CD14-positive monocyte (primary cell): ENCODE measurements around the gene BMX. TPM values are rescaled to one million over a fixed set of nuclear protein-coding genes. Genes with fewer than 3 reads are reported as not detected.

Source experiments
- DNase-seq, 3 donors: peaks; one replicate each; pipeline ENCODE4 v3.0.0-alpha.2; 2011 to 2022
- H2AFZ ChIP-seq: 2 replicates; pipeline ENCODE4 v1.6.0; 2012; ENCODE audit warnings: mild to moderate bottlenecking, low read depth, low read length, inconsistent platforms; ENCODE audit not compliant: insufficient read depth, poor library complexity, severe bottlenecking
- H3K27ac ChIP-seq, 2 donors: 1 replicate in 1 of 2; 2 replicates in 1 of 2; pipeline ENCODE4 v1.5.1; 2012 to 2013; ENCODE audit warnings: low read length in 2 of 2, control low read depth in 1 of 2, inconsistent platforms in 1 of 2, low read depth in 1 of 2, mild to moderate bottlenecking in 1 of 2
- H3K27me3 ChIP-seq, 2 donors: one replicate each; pipeline versions ENCODE4 v1.6.0 to v1.6.1; 2011 to 2013; ENCODE audit warnings: low read length in 2 of 2; ENCODE audit not compliant: control insufficient read depth in 2 of 2, insufficient read depth in 2 of 2
- H3K36me3 ChIP-seq, 2 donors: replicated peaks in 1 of 2; 1 replicate in 1 of 2; 2 replicates in 1 of 2; pipeline versions ENCODE4 v1.5.1 to v1.6.1; 2012 to 2013; ENCODE audit warnings: low read length in 2 of 2, control low read depth in 1 of 2, inconsistent platforms in 1 of 2, mild to moderate bottlenecking in 1 of 2; ENCODE audit not compliant: insufficient read depth in 2 of 2, control insufficient read depth in 1 of 2
- H3K4me1 ChIP-seq, 2 donors: 1 replicate in 1 of 2; 2 replicates in 1 of 2; pipeline versions ENCODE4 v1.5.1 to v1.6.1; 2012 to 2013; ENCODE audit warnings: low read length in 2 of 2, control low read depth in 1 of 2, inconsistent platforms in 1 of 2, mild to moderate bottlenecking in 1 of 2, moderate library complexity in 1 of 2; ENCODE audit not compliant: insufficient read depth in 2 of 2, control insufficient read depth in 1 of 2
- H3K4me2 ChIP-seq: replicated peaks from 2 replicates; pipeline ENCODE3; 2012; ENCODE audit warnings: low read length, moderate library complexity, mild to moderate bottlenecking; ENCODE audit not compliant: poor library complexity, severe bottlenecking; ENCODE audit errors: extremely low read depth
- H3K4me3 ChIP-seq, 3 experiments: fragments of 200-600 bp in 1 of 3; sonication (generic) in 1 of 3; replicated peaks in 1 of 3; 1 replicate in 2 of 3; 2 replicates in 1 of 3; pipeline ENCODE4 v1.5.1; 2011 to 2013; ENCODE audit warnings: low read length in 3 of 3, mild to moderate bottlenecking in 3 of 3, control low read depth in 2 of 3, low read depth in 2 of 3, inconsistent platforms in 1 of 3, moderate library complexity in 1 of 3
- H3K79me2 ChIP-seq: 2 replicates; pipeline ENCODE4 v1.6.0; 2012; ENCODE audit warnings: mild to moderate bottlenecking, control low read depth, inconsistent platforms, low read length, moderate library complexity; ENCODE audit not compliant: insufficient read depth
- H3K9ac ChIP-seq: 2 replicates; pipeline ENCODE4 v1.6.0; 2017; ENCODE audit warnings: low read length, mild to moderate bottlenecking; ENCODE audit not compliant: insufficient read depth, poor library complexity, severe bottlenecking
- H3K9me3 ChIP-seq, 2 donors: replicated peaks in 1 of 2; 1 replicate in 1 of 2; 2 replicates in 1 of 2; pipeline versions ENCODE4 v1.5.1 to v1.6.1; 2012 to 2013; ENCODE audit warnings: low read length in 2 of 2, control low read depth in 1 of 2; ENCODE audit not compliant: control insufficient read depth in 1 of 2, insufficient read depth in 1 of 2
- H4K20me1 ChIP-seq: 2 replicates; pipeline ENCODE4 v1.6.0; 2012; ENCODE audit warnings: mild to moderate bottlenecking, low read length, control low read depth, moderate library complexity; ENCODE audit not compliant: insufficient read depth
- H3K27ac Mint-ChIP-seq, 7 donors: one replicate each; pipeline ENCODE4 v1.8.0; 2020; ENCODE audit warnings: mild to moderate bottlenecking in 7 of 7, mixed read lengths in 7 of 7, moderate library complexity in 6 of 7, inconsistent platforms in 2 of 7
- H3K27me3 Mint-ChIP-seq, 3 donors: one replicate each; pipeline ENCODE4 v1.8.0; 2021 to 2022; ENCODE audit warnings: low read depth in 3 of 3, mild to moderate bottlenecking in 3 of 3, mixed read lengths in 3 of 3, moderate library complexity in 3 of 3, inconsistent platforms in 1 of 3
- H3K36me3 Mint-ChIP-seq, 2 donors: one replicate each; pipeline ENCODE4 v1.8.0; 2020; ENCODE audit warnings: mixed read lengths in 2 of 2, inconsistent platforms in 1 of 2, mild to moderate bottlenecking in 1 of 2
- H3K4me1 Mint-ChIP-seq: one replicate; pipeline ENCODE4 v1.8.0; 2020; ENCODE audit warnings: mild to moderate bottlenecking, mixed read lengths
- H3K4me3 Mint-ChIP-seq, 2 donors: one replicate each; pipeline ENCODE4 v1.8.0; 2020; ENCODE audit warnings: mild to moderate bottlenecking in 2 of 2, mixed read lengths in 2 of 2, moderate library complexity in 1 of 2
- H3K9me3 Mint-ChIP-seq, 7 donors: one replicate each; pipeline ENCODE4 v1.8.0; 2020 to 2022; ENCODE audit warnings: mixed read lengths in 7 of 7, mild to moderate bottlenecking in 6 of 7, moderate library complexity in 6 of 7, inconsistent platforms in 2 of 7
- WGBS: methylation state at CpG from one replicate; pipeline ENCODE4 v1.1.5; 2013; ENCODE audit warnings: missing lambda C conversion rate; ENCODE audit not compliant: insufficient coverage; 5-methylcytosine and 5-hydroxymethylcytosine counted together
- intact Hi-C, 2 donors: fragments of 100-400 bp; cut with micrococcal nuclease; formaldehyde crosslinking; loops; one replicate each; pipeline versions ENCODE4 v1.15.0 to v1.15.1; 2023
- polyA plus RNA-seq, 3 donors: library from polyadenylated mRNA; depleted of rRNA in 1 of 3; unstranded in 2 of 3; stranded (reverse) in 1 of 3; fragments of 300-500 nt in 2 of 3; fragments of >200 nt in 1 of 3; fragmentation: Illumina TruSeq in 2 of 3; gene quantifications; 1 replicate in 2 of 3; 2 replicates in 1 of 3; pipeline ENCODE4 v1.2.3, GENCODE V29; 2012 to 2021
- TF ChIP-seq, protein P1 (sequence below): fragments of 200-600 bp; IDR thresholded peaks from one replicate; pipeline ENCODE4 v1.8.0; 2022; ENCODE audit warnings: antibody characterized with exemption, mild to moderate bottlenecking

Gene BMX
- polyA plus RNA-seq, 3 donors: 0.15 to 0.26 (median 0.22) TPM

DNA sequence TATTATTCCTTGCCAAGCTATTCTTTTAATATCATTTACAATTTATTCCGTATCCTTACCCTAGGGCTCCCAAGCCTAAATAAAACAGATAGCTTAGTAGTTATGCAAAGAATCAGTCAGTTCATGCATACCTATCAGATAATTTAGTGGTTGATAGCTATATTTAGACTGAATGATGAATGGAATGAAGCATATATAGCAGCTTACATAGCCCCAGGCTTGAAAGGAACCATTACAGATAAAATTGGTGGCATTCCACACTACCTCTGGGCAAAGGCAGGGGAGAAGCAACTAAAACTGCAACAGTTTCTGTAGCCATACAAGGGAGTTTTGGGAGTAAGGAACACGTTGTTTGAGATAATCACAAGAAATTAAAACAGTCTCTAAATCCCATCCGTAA is 97.4 kb downstream of the BMX start:
- Histone ChIP-seq H3K27ac (no peak overlapping the region), H4K20me1 (no peaks in the 10 kb centered on the region), H3K36me3 (no peaks in the 10 kb centered on the region), H3K4me1 (no peaks in the 10 kb centered on the region), H3K9ac (no peak overlapping the region), H3K27me3 (peaks cover 0 to 75% of the 10 kb centered on the region in 2 donors), H3K9me3 (no peaks in the 10 kb centered on the region), H3K4me2 (no peak overlapping the region), H2AFZ (no peak overlapping the region), H3K79me2 (no peaks in the 10 kb centered on the region), H3K4me3 (no peak overlapping the region)
- TF ChIP-seq, protein P1, sequence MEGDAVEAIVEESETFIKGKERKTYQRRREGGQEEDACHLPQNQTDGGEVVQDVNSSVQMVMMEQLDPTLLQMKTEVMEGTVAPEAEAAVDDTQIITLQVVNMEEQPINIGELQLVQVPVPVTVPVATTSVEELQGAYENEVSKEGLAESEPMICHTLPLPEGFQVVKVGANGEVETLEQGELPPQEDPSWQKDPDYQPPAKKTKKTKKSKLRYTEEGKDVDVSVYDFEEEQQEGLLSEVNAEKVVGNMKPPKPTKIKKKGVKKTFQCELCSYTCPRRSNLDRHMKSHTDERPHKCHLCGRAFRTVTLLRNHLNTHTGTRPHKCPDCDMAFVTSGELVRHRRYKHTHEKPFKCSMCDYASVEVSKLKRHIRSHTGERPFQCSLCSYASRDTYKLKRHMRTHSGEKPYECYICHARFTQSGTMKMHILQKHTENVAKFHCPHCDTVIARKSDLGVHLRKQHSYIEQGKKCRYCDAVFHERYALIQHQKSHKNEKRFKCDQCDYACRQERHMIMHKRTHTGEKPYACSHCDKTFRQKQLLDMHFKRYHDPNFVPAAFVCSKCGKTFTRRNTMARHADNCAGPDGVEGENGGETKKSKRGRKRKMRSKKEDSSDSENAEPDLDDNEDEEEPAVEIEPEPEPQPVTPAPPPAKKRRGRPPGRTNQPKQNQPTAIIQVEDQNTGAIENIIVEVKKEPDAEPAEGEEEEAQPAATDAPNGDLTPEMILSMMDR: no peak
- Mint-ChIP-seq H3K27me3 (peaks cover 0 to 35% (median 4%) of the 10 kb centered on the region in 3 donors), H3K4me1 (no peaks in the 10 kb centered on the region), H3K27ac (no peak overlapping the region), H3K4me3 (no peak overlapping the region), H3K36me3 (no peaks in the 10 kb centered on the region), H3K9me3 (peaks cover 0 to 8% (median 0%) of the 10 kb centered on the region in 7 donors)
- no CpG with 5 or more reads among the region's 3 CpGs for WGBS
- intact Hi-C loops: no loop called here
- DNase-seq: no peak

- WGBS: no CpG with 5 or more reads among the region's 4 CpGs
- peaks cover 4 to 40% (median 5%) of the 10 kb centered on the region in 3 donors for H3K27me3 Mint-ChIP-seq
Measured at GRCh38 chrX:15599461-15599860, 98.9 kb downstream of the BMX start.

More at GRCh38 chrX:15599461-15599860, 98.9 kb downstream of the BMX start:
- Mint-ChIP-seq H3K9me3 (peaks cover 0 to 6% (median 0%) of the 10 kb centered on the region in 7 donors), H3K4me3 (no peak overlapping the region), H3K27ac (no peak overlapping the region), H3K36me3 (no peaks in the 10 kb centered on the region), H3K4me1 (no peaks in the 10 kb centered on the region)
- Histone ChIP-seq H3K4me1 (no peaks in the 10 kb centered on the region), H3K27ac (no peak overlapping the region), H3K9ac (no peak overlapping the region), H4K20me1 (no peaks in the 10 kb centered on the region), H3K9me3 (no peaks in the 10 kb centered on the region), H3K79me2 (no peaks in the 10 kb centered on the region), H3K4me3 (no peak overlapping the region), H2AFZ (no peak overlapping the region), H3K4me2 (no peak overlapping the region), H3K36me3 (no peaks in the 10 kb centered on the region), H3K27me3 (peaks cover 0 to 70% of the 10 kb centered on the region in 2 donors)
- intact Hi-C loops: no loop called here
- TF ChIP-seq, protein P1: no peak
- no peak for DNase-seq
